GM20431 (cell line): ENCODE data around the gene FBXO47.
"Not testable (repeated sequence)": the region's sequence is repeated elsewhere in the genome, so short reads cannot be mapped to it uniquely, and the experiment has no call there.

ENCODE experiments used
- in situ Hi-C: fragments of 300-500 bp; cut with MseI, MboI; formaldehyde crosslinking; loops from one replicate; pipeline ENCODE4 v1.15.0; 2020; ENCODE audit warnings: low sequenced_read_pairs; ENCODE audit not compliant: unreplicated experiment

The FBXO47 gene

DNA sequence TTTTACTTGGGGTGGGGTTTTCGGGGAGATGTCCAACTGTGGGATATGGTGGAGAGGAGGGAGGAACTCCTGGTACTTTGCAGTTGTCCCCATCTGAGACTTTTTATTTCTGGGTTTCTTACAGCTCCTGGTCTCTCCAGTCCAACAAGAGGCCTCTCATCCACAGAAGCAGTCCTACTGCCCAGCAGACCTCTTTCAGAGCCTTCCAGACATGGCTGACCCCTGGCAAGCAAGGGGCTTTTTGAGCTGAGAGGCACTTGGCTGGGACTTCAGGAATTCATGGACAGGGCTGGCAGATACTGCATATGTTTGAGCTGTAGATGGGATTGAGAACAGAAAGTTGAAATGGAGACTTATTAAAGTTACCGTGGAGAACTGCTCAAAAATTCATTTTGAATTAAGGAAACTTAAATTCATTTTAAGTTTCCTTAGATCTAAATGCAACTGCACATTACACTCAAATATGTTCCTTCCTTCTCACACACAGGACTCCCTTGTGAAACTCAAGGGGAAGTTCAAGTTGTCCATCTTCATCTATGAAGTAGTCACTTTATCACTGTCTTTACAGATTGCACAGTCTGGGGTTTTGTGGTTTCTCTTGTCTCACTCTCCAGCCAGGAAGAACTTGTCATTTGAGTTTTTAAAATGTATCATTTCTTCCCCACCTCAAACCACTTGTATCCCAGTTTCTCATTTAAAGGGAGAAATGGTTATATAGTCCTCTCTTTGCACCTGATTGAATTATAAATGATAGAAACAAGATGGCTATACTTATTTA lies 40.7 kb downstream of the FBXO47 start:
- in situ Hi-C loops, result no loop called here

DNA sequence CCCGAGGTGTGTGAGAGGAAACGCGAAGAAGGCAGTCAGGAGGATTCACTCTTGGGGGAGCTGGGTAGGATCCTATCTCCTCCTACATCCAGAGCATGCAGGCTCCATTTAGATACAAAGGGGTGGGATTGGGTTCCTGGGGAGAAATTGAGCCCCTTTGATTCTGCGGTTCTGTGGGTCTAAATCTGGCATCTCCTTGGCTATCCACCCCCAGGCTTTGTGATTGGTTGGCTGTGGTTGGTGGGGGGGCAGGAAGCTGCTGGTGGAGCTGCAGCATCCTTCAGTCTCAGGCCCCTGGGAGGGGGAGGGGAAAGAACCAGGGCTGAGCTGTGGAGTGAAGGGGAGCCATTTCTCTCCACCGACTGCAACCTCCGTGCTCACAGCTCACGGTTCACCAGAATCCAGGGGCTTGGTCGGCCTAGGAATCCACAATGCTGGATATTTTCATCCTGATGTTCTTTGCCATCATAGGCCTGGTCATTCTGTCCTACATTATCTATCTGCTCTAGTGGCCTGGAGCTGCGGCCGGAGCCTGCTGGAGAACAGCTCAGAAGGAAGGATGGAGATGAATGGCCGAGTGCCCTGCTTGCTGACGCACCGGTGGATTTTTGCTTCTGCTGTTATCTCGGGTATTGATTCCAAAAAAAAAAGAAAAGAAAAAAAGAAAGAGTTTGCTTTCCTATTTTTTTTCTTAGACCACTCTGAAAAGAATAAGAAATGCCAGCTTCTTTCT lies 41.8 kb downstream of the FBXO47 start, which contains the start of gene LASP1NB:
Gene LASP1NB (plus strand): TSS at position 352 of the 733 bp plus-strand sequence.
- in situ Hi-C loops, result no loop called here

DNA sequence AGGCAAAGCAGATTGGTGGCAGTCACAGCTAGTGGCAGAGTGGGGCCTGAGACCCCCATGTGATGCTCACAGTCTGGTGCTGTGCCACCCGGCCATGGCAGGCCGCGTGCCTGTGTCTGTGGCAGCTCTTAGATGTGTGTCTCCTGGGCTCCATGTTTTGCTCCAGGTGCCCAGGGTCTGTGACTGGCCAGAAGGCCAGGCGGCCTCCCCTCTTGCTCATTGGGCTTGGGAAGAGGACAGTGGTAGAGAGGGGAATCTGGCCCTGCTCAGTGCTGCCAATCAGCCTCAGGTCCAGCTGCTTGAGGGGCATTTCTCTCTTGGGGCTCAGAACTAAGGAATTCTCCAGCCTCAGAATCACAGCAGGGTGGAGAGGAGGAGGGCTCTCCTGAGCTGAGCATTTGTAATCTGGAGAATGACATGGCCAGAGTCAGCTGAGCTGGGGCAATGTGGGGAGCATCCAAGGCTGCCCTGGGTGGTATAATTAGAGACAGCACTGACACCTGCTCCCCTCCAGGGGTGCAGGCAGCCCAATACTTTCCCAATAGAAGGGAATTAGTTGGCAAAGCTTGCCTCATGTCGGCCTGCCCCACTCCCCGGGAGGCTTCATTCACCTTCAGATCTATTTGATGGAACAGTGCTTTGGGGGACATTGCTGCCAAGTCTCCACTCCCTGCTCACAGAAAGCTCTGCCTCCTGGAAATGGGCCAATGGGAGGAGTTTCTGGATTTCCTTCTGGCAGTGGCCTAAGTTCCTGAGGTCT lies 44.5 kb downstream of the FBXO47 start:
- in situ Hi-C loops, result no loop called here

DNA sequence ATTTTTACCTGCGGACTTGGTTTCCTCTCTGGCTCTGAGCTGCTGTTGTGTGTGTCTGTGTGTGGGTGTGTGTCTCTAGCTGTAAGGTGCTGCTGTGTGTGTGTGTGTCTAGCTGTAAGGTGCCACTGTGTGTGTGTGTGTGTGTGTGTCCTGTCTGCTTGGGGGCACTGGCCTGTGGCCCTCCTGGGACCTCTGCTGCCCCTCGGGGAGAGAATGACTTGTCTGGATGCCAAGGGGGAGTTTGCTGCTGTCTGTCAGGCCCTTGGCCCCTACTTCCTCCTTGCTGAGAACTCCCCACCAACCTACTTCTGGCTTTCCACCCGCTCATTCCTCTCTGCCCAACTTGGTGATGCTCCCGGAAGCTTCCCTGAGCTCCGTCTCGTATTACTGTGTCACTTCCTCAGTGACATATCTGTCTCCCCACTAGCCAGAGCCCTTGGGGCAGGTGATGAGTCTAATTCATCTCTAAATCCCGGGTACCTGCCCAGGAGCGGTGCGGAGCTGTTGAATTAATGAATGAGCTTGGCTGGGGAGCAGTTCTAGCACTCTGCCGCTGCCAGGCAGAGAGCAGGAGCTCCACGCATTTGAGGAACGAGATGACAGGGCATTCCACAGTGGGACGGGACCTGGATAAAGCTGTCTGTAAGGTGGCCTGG lies 45.3 kb downstream of the FBXO47 start:
- in situ Hi-C loops, result no loop called here

DNA sequence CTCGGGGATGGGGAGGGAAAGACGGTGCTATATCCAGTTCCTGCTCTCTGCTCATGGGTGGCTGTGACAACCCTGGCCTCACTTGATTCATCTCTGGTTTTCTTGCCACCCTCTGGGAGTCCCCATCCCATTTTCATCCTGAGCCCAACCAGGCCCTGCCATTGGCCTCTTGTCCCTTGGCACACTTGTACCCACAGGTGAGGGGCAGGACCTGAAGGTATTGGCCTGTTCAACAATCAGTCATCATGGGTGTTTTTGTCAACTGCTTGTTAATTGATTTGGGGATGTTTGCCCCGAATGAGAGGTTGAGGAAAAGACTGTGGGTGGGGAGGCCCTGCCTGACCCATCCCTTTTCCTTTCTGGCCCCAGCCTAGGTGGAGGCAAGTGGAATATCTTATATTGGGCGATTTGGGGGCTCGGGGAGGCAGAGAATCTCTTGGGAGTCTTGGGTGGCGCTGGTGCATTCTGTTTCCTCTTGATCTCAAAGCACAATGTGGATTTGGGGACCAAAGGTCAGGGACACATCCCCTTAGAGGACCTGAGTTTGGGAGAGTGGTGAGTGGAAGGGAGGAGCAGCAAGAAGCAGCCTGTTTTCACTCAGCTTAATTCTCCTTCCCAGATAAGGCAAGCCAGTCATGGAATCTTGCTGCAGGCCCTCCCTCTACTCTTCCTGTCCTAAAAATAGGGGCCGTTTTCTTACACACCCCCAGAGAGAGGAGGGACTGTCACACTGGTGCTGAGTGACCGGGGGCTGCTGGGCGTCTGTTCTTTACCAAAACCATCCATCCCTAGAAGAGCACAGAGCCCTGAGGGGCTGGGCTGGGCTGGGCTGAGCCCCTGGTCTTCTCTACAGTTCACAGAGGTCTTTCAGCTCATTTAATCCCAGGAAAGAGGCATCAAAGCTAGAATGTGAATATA lies 46.6 kb downstream of the FBXO47 start:
- in situ Hi-C loops, result no loop called here

DNA sequence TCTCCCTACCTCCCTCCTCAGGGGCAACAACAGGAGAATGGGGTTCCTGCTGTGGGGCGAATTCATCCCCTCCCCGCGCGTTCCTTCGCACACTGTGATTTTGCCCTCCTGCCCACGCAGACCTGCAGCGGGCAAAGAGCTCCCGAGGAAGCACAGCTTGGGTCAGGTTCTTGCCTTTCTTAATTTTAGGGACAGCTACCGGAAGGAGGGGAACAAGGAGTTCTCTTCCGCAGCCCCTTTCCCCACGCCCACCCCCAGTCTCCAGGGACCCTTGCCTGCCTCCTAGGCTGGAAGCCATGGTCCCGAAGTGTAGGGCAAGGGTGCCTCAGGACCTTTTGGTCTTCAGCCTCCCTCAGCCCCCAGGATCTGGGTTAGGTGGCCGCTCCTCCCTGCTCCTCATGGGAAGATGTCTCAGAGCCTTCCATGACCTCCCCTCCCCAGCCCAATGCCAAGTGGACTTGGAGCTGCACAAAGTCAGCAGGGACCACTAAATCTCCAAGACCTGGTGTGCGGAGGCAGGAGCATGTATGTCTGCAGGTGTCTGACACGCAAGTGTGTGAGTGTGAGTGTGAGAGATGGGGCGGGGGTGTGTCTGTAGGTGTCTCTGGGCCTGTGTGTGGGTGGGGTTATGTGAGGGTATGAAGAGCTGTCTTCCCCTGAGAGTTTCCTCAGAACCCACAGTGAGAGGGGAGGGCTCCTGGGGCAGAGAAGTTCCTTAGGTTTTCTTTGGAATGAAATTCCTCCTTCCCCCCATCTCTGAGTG lies 47.7 kb downstream of the FBXO47 start:
- in situ Hi-C loops, result no loop called here

DNA sequence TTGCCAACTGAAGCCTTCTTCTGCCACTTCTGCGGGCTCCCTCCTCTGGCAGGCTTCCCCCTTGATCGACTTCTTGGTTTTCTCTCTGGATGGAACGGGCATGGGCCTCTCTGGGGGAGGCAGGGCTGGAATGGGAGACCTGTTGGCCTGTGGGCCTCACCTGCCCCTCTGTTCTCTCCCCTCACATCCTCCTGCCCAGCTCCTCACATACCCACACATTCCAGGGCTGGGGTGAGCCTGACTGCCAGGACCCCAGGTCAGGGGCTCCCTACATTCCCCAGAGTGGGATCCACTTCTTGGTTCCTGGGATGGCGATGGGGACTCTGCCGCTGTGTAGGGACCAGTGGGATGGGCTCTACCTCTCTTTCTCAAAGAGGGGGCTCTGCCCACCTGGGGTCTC lies 48.3 kb downstream of the FBXO47 start:
- in situ Hi-C loops, result no loop called here

DNA sequence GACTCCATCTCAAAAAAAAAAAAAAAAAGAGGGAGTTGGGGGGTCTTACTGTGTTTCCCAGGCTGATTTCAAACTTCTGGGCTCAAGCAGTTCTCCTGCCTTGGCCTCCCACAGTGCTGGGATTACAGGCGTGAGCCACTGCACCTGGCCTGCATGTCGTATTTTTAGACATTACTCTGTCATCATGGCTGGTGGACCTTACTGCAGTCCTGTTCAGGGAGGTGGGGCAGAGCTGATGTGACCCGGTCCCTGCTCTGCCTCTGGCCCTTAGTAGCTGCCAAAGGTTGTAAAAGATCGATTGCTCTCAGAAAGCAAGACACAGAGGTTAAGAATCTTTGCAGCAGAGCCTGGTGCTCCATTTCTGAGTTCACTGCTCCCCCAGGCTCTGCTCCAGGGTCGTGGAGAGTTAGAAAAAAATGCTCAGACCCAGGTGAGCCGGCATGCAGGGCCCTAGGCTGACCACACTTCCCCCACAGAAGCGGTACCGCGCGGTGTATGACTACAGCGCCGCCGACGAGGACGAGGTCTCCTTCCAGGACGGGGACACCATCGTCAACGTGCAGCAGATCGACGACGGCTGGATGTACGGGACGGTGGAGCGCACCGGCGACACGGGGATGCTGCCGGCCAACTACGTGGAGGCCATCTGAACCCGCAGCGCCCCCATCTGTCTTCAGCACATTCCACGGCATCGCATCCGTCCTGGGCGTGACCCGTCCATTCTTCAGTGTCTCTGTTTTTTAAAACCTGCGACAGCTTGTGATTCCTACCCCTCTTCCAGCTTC lies 48.9 kb downstream of the FBXO47 start:
- in situ Hi-C loops, result no loop called here

DNA sequence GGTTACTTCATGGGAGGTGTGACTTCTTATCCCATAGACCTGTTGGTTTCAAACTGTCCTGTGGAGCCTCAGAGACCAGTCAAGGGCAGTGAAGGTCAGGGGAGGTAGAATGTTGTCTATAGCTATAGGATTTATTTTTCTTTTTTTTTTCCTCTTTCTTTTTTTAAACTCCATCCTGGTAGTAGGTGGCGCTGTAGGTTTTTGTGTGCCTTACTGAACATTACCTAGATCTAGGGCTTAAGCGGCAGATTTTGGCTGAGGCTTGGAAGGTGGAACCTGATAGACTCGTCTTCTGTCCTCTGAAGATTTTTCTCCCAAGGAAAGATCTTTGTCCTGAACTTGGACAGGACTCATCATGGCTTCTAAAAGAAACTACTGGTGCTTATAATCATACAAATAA lies 49.9 kb downstream of the FBXO47 start:
- in situ Hi-C loops, result no loop called here

DNA sequence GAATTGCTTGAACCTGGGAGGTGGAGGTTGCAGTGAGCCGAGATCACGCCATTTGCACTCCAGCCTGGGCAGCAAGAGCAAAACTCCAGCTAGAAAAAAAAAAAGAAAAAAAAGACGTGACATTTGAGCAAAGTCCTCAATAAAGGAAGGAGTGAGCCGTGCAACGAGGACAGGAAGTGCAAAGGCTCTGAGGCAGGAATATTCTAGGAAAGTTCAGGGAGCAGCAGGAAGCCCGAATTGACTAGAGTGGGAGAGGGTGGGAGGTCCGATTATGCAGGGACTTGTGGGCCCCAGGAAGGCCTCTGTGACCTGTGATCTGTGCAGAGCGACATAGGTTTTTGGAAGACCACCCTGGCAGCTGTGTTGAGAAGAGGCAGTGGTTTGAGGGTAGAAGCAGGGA lies 50.4 kb downstream of the FBXO47 start:
- in situ Hi-C loops, result no loop called here

DNA sequence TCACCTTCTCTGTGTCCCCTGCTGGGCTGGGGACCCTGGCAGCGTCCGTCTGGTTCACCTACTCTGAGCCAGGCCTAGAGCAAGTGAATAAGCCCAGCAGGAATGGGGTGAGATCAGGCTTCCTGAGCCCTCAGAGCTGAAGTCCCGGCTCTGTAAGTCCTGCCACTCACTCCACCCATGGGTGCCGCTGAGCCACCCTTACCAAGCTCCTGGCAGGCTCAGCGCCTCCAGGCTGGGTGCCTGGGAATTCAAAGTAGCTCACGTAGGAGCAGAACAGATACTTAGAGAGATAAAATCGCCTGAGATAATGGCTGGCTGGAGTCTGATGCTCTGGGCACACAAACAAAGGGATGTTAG lies 51.6 kb downstream of the FBXO47 start:
- in situ Hi-C loops, result no loop called here

DNA sequence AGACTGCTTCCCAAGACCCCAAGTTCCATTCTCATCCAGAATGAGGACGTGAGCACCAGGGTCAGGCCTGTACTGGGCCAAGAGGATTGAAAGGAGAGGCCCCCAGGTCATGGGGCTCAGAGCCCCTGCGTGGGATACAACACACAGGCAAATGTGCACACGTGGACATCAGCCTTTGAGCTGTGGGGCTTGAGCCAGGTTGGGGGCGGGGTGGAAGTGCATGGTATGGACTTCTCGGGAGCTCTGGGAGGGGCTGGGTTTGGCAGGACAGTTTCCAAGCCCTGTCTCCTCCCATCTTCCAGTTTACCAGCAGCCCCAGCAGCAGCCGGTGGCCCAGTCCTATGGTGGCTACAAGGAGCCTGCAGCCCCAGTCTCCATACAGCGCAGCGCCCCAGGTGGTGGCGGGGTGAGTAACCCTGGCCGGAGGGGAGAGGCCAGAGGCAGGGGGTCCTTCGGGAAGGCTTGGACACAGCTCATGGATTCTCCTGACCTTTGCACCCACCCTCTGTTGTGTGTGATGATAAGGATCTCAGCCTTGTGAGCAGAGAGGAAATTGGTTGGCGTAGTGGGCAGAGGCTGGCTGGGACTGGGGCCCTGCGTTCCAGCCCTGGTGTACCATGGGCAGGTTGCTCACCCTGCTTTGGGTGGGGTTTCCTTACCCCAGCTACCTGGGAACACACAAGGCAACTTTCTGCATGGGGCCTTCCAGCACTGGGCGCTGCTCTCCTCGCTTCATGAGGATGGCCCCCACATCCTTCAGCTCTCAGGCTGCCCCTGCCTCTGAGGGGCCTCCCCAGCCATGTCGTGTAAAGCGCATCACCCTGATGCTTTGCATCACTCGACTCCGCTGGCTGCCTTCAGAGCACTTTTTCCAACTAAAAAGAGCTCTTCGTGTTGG lies 52.2 kb downstream of the FBXO47 start:
- in situ Hi-C loops, result no loop called here

DNA sequence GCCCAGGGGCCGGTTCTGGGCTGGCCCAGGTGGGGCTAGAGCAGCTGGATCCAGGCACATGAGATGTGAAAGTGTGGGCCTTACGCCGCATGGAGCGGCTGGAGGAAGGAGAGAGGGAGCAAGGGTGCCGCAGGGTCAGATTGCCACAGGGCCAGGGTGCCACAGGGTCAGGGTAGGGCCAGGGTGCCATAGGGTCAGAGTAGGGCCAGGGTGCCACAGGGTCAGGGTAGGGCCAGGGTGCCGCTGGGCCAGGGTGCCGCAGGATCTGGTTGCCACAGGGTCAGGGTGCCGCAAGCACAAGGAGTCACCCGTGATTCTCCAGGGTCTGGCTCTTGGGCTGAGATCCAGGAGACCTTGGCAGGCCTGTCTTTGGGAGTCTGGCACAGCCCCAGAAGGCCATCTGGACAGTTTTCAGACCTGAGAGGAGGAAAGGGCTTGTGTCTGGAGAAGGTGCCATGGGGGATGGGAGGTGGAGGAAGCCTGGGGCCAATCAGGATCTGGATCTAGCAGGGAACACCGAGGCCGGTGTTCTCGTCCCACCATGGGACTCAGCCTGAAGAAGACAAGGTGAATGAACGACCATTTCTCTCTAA lies 54.9 kb downstream of the FBXO47 start:
- in situ Hi-C loops, result no loop called here

DNA sequence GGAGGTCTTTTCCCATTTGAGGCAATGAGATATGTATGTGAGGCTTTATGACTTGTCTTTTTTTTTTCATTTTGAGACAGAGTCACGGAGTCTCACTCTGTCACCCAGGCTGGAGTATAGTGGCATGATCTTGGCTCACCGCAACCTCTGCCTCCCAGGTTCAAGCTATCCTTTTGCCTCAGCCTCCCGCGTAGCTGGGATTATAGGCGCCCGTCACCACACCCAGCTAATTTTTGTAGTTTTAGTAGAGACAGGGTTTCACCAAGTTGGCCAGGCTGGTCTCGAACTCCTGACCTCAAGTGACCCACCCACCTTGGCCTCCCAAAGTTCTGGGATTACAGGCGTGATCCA lies 55.5 kb downstream of the FBXO47 start:
- in situ Hi-C loops, result not testable (repeated sequence)

DNA sequence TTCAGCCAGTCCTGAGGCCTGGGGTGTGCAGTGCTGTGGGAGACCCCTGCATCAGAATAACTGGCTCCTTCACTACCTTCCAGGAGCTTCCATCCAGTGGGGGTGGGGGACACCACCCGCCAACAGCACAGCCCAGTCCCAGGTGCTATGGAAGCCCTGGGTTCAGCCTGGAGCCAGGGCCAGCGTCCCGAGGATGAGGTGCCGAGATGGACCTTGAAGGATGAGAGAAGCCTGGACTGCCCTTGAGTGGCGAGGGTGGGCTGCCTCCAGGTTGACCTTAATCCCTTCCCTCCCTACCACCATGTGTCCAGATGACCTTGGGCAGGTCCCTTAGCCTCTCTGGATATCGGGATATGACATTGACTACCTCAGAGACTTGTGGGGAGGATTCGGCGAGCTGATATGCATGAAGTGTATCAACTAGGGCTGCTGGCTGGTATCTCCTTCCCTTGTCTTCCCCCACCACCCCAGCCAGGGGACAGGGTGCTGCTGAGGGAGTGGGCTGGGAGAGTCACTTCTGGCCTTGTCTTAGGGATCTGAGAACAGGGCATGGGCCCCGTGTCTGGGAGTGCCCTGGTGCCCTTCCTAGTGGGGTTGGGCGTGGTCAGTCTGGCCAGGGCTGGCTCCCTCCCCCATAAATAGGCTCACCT lies 56.0 kb downstream of the FBXO47 start:
- in situ Hi-C loops, result no loop called here

DNA sequence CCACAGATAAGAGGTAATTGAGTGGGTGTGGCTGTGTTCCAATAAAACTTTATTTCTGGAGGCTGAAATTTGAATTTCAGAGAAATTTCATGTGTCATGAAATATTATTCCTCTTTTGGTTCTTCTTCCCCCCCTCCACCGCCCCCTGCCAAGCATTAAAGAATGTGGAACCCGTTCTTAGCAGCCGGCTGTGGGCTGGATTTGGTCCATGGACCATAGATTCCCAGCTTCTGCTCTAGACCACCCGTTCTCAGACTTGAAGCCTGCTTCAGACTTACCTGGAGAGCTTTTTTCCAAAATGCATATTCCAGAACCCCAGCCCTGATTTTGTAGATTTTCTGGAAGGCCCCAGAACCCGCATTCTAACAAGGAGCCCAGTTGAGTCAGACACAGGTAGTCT lies 56.9 kb downstream of the FBXO47 start:
- in situ Hi-C loops, result no loop called here
